H7 (cell line): Measurements from ENCODE around the gene HCFC1R1. TPM values are rescaled to one million over a fixed set of nuclear protein-coding genes. Genes with fewer than 3 reads are reported as not detected.

Experiments used
- DNase-seq: peaks from one replicate; pipeline ENCODE4 v3.0.0; 2012
- H3K27me3 ChIP-seq: 2 replicates; pipeline ENCODE4 v1.6.0; 2011; ENCODE audit warnings: mild to moderate bottlenecking, low read length; ENCODE audit not compliant: control insufficient read depth, insufficient read depth
- H3K36me3 ChIP-seq: replicated peaks from 2 replicates; pipeline ENCODE4 v1.5.1; 2011; ENCODE audit warnings: low read length; ENCODE audit not compliant: control insufficient read depth, insufficient read depth
- H3K4me3 ChIP-seq: 2 replicates; pipeline ENCODE4 v1.5.1; 2011; ENCODE audit warnings: low read depth, mild to moderate bottlenecking, control low read depth, low read length, moderate library complexity; ENCODE audit not compliant: insufficient read depth
- total RNA-seq: library from RNA; depleted of rRNA; stranded (reverse); fragments of >200 nt; shearing (Covaris generic); gene quantifications from 2 replicates; pipeline ENCODE4 v1.2.3, GENCODE V29; 2014

Gene HCFC1R1
- total RNA-seq, 1 experiment from 2014 or later, result 156 TPM

- no peak for DNase-seq
- Histone ChIP-seq H3K27me3 (peaks cover 12% of the 10 kb centered on the region), H3K4me3 (no peak overlapping the region), H3K36me3 (no peaks in the 10 kb centered on the region; the same call in none of the 2 replicates)
Observed at GRCh38 chr16:3010510-3010909, 13.2 kb downstream of the HCFC1R1 start.

GRCh38 chr16:3009568-3010390, 14.0 kb downstream of the HCFC1R1 start:
- Histone ChIP-seq H3K4me3 (peak overlapping the region; percentile 19; the same call in 1 of the 2 replicates), H3K36me3 (no peaks in the 10 kb centered on the region; the same call in 1 of the 2 replicates), H3K27me3 (peaks cover 12% of the 10 kb centered on the region)
- DNase-seq, result peak; percentile 88

GRCh38 chr16:3008690-3009037, 15.1 kb downstream of the HCFC1R1 start:
- H3K4me3 ChIP-seq, result no peak overlapping the region
- H3K27me3 ChIP-seq, result peaks cover 12% of the 10 kb centered on the region
- no peak for DNase-seq
- H3K36me3 ChIP-seq, result no peaks in the 10 kb centered on the region; the same call in 1 of the 2 replicates

GRCh38 chr16:3007957-3008689, 15.6 kb downstream of the HCFC1R1 start:
- peak; percentile 92 for DNase-seq
- Histone ChIP-seq H3K36me3 (no peaks in the 10 kb centered on the region; the same call in 1 of the 2 replicates), H3K27me3 (peaks cover 8% of the 10 kb centered on the region), H3K4me3 (peak overlapping the region; percentile 12)

DNA sequence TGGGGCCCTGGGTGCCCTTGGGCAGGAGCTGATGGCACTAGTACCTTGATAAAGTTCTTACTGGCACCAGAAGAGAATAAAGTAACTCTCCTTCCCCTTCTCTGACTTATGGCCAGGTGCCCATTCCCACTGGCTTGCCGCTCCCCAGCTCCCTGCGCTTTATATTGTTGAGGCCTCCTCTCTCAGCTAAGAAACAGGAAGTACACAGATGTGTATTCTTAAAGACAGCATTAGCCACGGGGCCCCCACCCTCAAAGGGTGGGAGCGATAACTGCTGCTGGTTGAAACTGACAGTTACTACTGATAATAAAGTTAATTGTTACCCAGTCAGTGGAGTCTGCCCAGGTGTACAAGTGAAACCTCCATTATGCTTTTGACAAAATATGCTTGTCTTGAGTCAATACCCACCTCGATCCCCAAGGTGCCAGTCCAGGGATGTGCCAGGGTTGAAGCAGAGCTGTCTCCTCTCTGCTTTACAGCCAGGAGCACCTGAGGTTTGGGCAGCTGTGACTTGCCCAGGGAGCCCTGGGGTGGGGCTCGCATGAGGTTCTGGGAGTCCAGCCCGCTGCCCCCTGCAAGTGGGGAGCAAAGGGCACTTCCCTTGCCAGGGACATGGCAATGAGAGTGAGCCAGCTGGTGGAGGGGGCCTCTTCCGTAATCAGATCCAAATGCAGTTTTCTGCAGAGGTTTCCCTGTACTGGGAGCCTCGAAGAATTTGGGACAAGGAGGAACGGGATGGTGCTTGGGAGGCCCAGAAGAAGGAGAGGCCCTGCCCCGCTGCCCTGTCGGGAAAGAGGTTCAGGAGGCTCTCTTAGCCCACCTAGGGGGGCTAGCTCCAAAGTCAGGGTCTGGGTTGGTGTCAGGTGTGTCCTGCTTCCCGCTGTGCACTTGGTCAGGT, 16.4 kb downstream of the HCFC1R1 start:
- DNase-seq, result peak; percentile 71
- Histone ChIP-seq H3K4me3 (peak overlapping the region; percentile 12; the same call in 1 of the 2 replicates), H3K36me3 (no peaks in the 10 kb centered on the region; the same call in 1 of the 2 replicates), H3K27me3 (peaks cover 2% of the 10 kb centered on the region; the same call in 1 of the 2 replicates)

- Histone ChIP-seq H3K4me3 (peak overlapping the region; percentile 51), H3K27me3 (no peaks in the 10 kb centered on the region), H3K36me3 (no peaks in the 10 kb centered on the region; the same call in 1 of the 2 replicates)
- DNase-seq, result peak; percentile 80
Observed at GRCh38 chr16:3004781-3005284, 18.9 kb downstream of the HCFC1R1 start.

GRCh38 chr16:3004319-3004718, 19.4 kb downstream of the HCFC1R1 start:
- peak overlapping the region; percentile 12 for H3K4me3 ChIP-seq
- peak; percentile 68 for DNase-seq
- no peaks in the 10 kb centered on the region; the same call in 1 of the 2 replicates for H3K36me3 ChIP-seq
- H3K27me3 ChIP-seq, result no peaks in the 10 kb centered on the region

DNA sequence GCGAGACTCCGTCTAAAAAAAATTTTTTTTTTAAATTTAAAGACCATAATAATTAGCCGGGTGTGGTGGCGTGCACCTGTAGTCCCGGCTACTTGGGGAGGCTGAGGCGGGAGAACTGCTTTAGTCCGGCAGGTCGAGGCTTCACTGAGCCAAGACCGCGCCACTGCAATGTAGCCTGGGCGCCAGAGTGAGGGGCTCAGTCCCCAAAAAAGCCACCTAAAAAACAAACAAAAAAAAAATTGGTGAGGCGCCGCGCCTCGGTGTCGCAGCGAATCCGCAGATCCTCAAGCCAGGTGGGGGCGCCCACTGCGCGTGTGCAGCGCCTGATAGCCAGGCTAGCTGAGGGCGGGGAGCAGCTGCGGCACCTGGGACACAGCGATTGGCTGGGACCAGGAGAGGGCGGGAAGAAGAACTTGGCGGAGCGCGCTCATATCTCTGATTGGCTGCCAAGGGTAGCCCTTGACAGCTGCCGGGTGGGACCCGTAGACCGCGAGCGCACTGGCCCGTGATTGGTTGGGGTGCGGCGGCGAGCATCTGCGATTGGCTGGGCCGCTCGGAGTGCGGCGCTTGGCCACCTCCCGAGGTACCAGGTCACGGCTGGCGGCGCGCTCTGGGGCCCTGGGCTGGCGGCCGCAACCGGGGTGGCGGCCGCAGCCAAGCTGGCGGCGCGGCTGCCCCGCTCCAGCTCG, 20.0 kb downstream of the HCFC1R1 start:
- no peak overlapping the region; the same call in 1 of the 2 replicates for H3K4me3 ChIP-seq
- H3K27me3 ChIP-seq, result no peaks in the 10 kb centered on the region
- peak; percentile 99 for DNase-seq
- H3K36me3 ChIP-seq, result no peaks in the 10 kb centered on the region; the same call in 1 of the 2 replicates

DNA sequence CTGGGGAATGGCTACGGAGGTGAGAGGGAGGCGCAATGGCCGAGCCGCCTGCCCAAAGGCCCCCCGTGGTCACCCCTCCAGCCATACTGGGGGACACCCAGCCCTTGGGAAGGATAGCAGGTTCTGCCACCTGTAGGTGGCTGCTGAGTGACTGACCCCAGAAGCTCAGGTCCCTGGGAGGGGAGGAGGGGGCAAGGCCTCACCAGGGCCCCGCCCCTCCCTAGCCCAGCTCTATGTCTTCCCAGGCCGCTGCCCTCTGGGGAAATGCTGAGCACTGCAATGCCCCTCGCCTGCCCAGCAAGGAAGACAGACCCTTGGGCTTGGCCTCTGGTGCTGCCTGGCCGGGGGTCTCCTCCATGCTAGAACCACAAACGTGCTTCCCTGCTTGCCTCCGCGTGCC, 22.4 kb downstream of the HCFC1R1 start:
- peak; percentile 87 for DNase-seq
- H3K27me3 ChIP-seq, result no peaks in the 10 kb centered on the region

DNA sequence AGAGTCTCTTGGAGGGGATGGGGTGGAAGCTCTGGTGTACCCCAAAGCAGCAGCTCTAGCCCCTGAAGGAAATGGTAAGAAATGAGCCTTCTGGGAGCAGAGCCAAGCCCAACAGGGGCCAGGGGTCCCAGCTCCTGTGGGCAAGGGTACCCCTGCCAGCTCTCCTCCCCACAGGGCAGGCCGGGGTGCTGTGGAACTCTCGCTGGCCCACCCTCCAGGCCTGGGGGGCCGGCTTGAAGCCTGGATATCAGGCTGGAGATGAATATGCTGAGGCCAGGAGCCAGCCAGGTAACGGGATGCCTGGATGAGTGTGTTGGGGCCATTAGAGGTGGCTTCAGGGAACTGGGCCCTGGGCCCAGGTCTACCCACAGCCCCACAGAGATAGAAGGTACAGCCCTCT, 23.2 kb downstream of the HCFC1R1 start:
- H3K27me3 ChIP-seq, result no peaks in the 10 kb centered on the region
- no peaks in the 10 kb centered on the region for H3K36me3 ChIP-seq
- H3K4me3 ChIP-seq, result no peak overlapping the region
- DNase-seq, result no peak

More for the DNA sequence above, 22.4 kb downstream of the HCFC1R1 start:
- Histone ChIP-seq H3K36me3 (no peaks in the 10 kb centered on the region), H3K4me3 (no peak overlapping the region)

- no peak for DNase-seq
- Histone ChIP-seq H3K27me3 (no peaks in the 10 kb centered on the region), H3K4me3 (no peak overlapping the region), H3K36me3 (no peaks in the 10 kb centered on the region)
Observed at GRCh38 chr16:2999929-3000328, 23.8 kb downstream of the HCFC1R1 start.

DNA sequence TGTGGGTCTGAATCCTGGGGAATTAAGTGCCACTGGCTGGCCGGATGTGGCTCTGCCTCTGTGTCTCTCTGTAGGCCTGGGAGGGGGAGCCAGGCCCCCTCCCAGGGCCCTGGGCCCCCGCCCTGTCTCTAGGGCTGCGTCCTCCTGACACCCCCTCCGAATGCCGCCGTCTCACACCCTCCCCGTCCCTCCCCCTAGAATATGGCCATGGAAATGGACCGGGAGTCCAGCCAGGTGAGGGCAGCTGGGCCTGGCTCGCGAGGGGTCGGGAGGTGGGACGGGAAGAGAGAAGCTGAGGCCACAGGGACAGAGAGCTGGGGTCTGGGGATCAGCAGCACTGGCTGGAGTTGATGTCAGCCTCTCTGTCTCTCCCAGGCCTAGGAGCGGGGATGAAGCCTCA, 27.4 kb downstream of the HCFC1R1 start:
- no peak for DNase-seq
- H3K4me3 ChIP-seq, result no peak overlapping the region
- no peaks in the 10 kb centered on the region for H3K36me3 ChIP-seq
- no peaks in the 10 kb centered on the region for H3K27me3 ChIP-seq

DNA sequence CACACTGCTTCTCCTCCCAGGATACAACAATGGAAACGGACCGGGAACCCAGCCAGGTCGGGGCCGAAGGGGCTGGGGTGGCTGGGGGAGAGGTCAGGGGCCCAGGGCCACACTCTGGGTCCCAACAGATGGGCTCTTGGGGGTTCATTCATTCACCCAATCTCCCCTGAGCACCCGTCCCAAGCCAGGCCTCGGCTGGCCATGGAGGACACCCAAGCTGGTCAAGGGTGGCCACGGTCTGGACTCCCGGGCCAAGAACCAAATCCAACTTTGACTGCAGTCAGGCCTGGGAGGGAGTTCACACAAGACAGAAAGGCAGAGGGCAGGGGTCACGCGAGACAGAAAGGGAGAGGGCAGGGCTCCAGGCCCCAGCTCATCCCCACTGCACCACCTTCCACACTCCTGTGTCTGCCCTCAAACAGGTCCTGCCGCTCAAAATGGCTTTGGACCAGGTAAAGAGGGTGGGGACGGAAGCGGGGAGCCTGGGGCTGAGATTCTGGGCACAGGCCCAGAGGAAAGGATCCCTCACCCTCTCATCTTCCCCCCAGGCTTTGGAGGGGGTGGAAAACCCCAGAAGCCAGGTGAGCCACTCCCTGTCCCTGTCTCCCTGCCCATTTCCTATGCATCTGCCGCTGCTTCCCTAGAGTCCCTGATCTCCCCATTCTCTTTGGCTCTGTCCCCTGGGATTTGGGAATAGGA, 31.2 kb downstream of the HCFC1R1 start:
- no peak overlapping the region for H3K4me3 ChIP-seq
- no peaks in the 10 kb centered on the region; the same call in 1 of the 2 replicates for H3K27me3 ChIP-seq
- no peak for DNase-seq
- no peaks in the 10 kb centered on the region for H3K36me3 ChIP-seq
